ENCODE measurements around the gene PKHD1. TPM values are rescaled to one million over a fixed set of nuclear protein-coding genes. Genes with fewer than 3 reads are reported as not detected.

PKHD1 gene
- total RNA-seq, 1 donor from 2014 or later, result not detected

DNA sequence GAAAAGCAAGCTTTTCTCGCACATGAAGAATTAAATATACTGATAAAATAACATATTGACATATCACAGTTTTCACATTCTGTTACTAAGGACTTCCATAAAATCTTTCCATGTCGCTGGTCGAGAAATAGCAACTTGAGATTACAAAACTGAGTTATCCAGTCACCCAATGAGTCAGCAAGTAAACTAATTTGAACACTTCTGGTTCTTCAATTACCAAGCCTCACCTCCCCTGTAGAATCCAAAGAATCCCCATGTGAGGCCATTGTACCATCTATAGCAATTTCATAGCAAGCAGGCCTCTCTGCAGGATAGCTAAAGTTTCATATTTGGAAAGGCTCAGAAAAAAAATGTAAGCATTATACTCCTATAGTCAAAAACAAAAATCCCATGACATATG is 87.3 kb downstream of the PKHD1 start:
- Mint-ChIP-seq H3K9me3 (ENCODE audit: low read depth) (no peaks in the 10 kb centered on the region), H3K27ac (ENCODE audit: unreplicated experiment) (no peak overlapping the region), H3K36me3 (ENCODE audit: low read depth) (no peaks in the 10 kb centered on the region), H3K4me1 (ENCODE audit: low read depth) (no peaks in the 10 kb centered on the region), H3K27me3 (ENCODE audit: low read depth) (peaks cover 4% of the 10 kb centered on the region), H3K4me3 (ENCODE audit: unreplicated experiment) (no peak overlapping the region)
- TF ChIP-seq, protein P1, sequence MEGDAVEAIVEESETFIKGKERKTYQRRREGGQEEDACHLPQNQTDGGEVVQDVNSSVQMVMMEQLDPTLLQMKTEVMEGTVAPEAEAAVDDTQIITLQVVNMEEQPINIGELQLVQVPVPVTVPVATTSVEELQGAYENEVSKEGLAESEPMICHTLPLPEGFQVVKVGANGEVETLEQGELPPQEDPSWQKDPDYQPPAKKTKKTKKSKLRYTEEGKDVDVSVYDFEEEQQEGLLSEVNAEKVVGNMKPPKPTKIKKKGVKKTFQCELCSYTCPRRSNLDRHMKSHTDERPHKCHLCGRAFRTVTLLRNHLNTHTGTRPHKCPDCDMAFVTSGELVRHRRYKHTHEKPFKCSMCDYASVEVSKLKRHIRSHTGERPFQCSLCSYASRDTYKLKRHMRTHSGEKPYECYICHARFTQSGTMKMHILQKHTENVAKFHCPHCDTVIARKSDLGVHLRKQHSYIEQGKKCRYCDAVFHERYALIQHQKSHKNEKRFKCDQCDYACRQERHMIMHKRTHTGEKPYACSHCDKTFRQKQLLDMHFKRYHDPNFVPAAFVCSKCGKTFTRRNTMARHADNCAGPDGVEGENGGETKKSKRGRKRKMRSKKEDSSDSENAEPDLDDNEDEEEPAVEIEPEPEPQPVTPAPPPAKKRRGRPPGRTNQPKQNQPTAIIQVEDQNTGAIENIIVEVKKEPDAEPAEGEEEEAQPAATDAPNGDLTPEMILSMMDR (IDR thresholded peaks at IDR 0.05), result no peak
- DNase-seq (ENCODE audit: low spot score), result no peak

DNA sequence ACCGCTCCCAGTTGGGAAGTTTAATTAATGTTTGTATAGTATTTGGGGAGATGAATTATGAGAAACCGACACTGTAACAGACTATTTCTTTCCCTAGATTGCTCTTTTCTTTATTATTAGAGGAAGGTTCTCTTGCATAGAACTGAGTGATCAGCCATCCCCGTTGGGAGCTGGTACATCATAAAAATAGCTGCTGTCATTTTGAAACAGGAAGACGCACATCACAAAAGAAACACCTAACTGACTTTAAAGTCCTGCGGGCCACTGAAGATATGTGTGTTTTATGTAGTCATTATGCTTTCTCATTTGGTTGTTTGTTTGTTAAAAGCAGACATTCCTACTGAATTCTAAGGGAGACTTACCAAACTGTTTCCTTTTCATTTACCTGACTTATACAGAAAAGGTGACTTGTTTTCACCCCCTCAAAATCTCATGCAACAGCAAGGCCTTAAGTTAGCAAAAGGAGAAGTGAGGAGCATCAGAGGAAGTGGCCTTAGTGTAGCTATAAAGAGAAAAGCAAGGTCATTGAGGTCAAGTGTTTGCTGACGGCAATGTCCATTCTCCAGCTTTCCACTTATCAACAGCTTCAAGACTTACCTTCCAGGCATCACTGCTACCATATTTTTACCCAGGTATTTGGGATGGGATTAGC is 91.0 kb downstream of the PKHD1 start:
- Mint-ChIP-seq H3K4me1 (ENCODE audit: low read depth) (no peaks in the 10 kb centered on the region), H3K4me3 (ENCODE audit: unreplicated experiment) (no peak overlapping the region), H3K27ac (ENCODE audit: unreplicated experiment) (no peak overlapping the region), H3K36me3 (ENCODE audit: low read depth) (no peaks in the 10 kb centered on the region), H3K9me3 (ENCODE audit: low read depth) (no peaks in the 10 kb centered on the region), H3K27me3 (ENCODE audit: low read depth) (peaks cover 2% of the 10 kb centered on the region)
- TF ChIP-seq, protein P1 (IDR thresholded peaks at IDR 0.05), result no peak
- DNase-seq (ENCODE audit: low spot score), result no peak

DNA sequence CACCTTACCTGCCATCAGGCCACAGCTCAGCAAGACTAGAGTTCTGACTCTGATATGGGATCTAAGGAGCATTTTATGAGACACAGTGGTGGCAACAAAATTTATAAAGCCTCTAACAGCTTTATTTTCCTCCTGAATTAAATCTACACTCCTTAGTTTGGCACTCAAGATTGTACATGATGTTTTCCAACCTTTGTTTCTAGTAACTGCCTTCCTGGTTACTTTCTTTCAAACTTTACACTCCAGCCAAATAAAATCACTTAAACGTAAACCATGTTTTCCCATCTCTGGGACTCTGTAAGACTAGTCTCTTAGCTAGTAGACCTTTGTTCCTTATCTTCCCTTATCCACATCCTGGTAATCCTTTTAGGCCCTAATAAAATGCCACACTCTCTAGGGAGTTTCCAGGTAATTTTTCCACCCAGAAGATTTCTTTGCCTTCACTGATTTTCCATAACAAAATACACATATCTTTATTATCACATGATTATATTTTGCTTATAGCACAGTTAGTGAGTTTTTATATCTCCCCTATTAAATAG is 92.1 kb downstream of the PKHD1 start:
- TF ChIP-seq, protein P1 (IDR thresholded peaks at IDR 0.05), result no peak
- Mint-ChIP-seq H3K27ac (ENCODE audit: unreplicated experiment) (no peak overlapping the region), H3K4me1 (ENCODE audit: low read depth) (no peaks in the 10 kb centered on the region), H3K27me3 (ENCODE audit: low read depth) (peaks cover 8% of the 10 kb centered on the region), H3K36me3 (ENCODE audit: low read depth) (no peaks in the 10 kb centered on the region), H3K9me3 (ENCODE audit: low read depth) (no peaks in the 10 kb centered on the region), H3K4me3 (ENCODE audit: unreplicated experiment) (no peak overlapping the region)
- DNase-seq (ENCODE audit: low spot score), result no peak

DNA sequence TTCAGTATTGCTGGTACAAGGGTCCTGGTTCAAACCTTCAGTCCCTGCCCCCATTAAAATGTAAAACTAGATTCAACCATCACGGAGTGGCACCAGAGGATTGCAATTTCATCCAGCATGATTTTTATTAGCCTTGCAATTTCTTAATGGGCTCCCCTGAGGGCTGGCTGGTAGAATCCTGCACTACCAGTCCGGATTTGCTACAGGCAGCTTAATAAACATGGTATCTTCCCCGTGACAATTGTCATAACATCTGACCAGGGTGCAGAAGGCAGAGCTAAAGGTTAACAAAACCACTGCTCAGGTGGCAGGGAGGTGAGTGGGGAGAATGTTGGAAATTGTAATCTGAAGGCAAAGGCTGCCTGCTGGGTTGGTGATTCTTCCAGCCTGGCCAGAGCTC is 94.5 kb downstream of the PKHD1 start:
- TF ChIP-seq, protein P1 (IDR thresholded peaks at IDR 0.05), result no peak
- H3K27ac Mint-ChIP-seq (ENCODE audit: unreplicated experiment), result no peak overlapping the region
- peaks cover 7% of the 10 kb centered on the region for H3K27me3 Mint-ChIP-seq (ENCODE audit: low read depth)
- no peak overlapping the region for H3K4me3 Mint-ChIP-seq (ENCODE audit: unreplicated experiment)
- H3K9me3 Mint-ChIP-seq (ENCODE audit: low read depth), result no peaks in the 10 kb centered on the region
- H3K4me1 Mint-ChIP-seq (ENCODE audit: low read depth), result no peaks in the 10 kb centered on the region
- DNase-seq (ENCODE audit: low spot score), result no peak
- H3K36me3 Mint-ChIP-seq (ENCODE audit: low read depth), result no peaks in the 10 kb centered on the region

DNA sequence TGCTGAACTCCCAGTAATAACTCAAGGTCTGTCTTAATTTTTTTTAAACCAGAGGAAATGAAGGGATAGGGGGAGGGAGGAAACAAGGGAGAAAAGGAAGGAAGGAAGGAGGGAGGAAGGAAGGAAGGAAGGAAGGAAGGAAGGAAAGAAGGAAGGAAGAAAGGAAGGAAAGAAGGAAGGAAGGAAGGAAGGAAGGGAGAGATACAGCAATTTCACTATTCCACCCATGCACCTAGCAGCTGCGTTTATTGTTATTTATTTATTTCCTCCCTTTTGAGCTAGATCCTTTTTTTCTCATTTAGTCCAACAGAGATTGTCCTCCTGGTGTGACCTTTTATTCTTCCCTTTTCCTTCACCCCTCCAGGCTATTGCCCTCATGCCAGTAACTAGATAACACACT is 97.6 kb downstream of the PKHD1 start:
- H3K4me3 Mint-ChIP-seq (ENCODE audit: unreplicated experiment), result no peak overlapping the region
- no peaks in the 10 kb centered on the region for H3K9me3 Mint-ChIP-seq (ENCODE audit: low read depth)
- no peak overlapping the region for H3K27ac Mint-ChIP-seq (ENCODE audit: unreplicated experiment)
- TF ChIP-seq, protein P1 (IDR thresholded peaks at IDR 0.05), result no peak
- no peaks in the 10 kb centered on the region for H3K36me3 Mint-ChIP-seq (ENCODE audit: low read depth)
- no peaks in the 10 kb centered on the region for H3K4me1 Mint-ChIP-seq (ENCODE audit: low read depth)
- H3K27me3 Mint-ChIP-seq (ENCODE audit: low read depth), result peaks cover 8% of the 10 kb centered on the region
- DNase-seq (ENCODE audit: low spot score), result no peak
